Measurements from ENCODE around the gene P2RY6.

DNA sequence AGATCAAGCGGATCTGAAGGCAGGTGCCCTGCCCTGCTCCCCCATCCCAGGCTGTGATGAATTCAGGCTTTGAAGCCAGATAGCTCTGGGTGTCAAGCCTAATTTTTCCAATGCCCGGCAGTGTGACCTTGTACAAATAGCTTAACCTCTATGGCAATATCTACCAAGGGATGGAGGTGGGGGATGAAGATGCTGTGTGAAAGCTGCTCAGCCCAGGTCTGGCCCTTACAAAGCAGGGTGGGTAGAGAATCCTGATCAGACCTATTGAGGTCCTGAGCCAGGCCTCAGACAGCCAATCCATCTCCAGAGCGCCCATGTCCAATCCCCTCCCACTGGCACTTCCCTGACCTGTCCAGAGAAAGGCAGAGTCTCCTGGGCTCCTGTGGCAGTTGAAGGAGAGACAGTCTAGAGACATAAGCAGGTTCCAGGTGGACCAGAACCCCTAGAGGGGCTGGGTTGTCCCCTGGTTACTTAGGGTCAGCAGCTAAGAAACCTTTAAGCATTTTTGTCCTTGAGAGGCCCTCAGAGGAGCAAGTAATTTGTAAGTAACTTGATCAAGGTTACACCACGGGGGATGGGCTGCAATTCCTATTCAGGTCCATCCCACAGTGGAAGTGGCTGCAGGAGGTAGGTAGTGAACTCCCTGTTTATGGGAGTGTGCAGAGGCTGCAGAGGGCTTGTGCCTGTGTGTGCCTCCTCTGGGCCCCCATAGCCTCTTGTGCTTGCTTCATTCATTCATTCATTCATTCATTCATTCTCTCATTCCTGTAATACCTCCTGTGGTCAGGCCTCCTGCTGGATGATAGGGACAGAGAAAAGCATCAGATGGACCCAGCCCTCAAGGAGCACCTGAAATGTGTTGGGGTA lies 43.6 kb upstream of the P2RY6 start:
- TF ChIP-seq, protein P1, sequence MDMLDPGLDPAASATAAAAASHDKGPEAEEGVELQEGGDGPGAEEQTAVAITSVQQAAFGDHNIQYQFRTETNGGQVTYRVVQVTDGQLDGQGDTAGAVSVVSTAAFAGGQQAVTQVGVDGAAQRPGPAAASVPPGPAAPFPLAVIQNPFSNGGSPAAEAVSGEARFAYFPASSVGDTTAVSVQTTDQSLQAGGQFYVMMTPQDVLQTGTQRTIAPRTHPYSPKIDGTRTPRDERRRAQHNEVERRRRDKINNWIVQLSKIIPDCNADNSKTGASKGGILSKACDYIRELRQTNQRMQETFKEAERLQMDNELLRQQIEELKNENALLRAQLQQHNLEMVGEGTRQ (IDR thresholded peaks at IDR 0.05; ENCODE audit: low read length): no peak
- TF ChIP-seq POLR2AphosphoS5 (IDR thresholded peaks at IDR 0.05; ENCODE audit: low read depth, low read length): no peak
- no peak for TF ChIP-seq ZNF274 (IDR thresholded peaks at IDR 0.05; ENCODE audit: borderline replicate concordance, extremely low read depth, low read length)
- TF ChIP-seq, protein P2, sequence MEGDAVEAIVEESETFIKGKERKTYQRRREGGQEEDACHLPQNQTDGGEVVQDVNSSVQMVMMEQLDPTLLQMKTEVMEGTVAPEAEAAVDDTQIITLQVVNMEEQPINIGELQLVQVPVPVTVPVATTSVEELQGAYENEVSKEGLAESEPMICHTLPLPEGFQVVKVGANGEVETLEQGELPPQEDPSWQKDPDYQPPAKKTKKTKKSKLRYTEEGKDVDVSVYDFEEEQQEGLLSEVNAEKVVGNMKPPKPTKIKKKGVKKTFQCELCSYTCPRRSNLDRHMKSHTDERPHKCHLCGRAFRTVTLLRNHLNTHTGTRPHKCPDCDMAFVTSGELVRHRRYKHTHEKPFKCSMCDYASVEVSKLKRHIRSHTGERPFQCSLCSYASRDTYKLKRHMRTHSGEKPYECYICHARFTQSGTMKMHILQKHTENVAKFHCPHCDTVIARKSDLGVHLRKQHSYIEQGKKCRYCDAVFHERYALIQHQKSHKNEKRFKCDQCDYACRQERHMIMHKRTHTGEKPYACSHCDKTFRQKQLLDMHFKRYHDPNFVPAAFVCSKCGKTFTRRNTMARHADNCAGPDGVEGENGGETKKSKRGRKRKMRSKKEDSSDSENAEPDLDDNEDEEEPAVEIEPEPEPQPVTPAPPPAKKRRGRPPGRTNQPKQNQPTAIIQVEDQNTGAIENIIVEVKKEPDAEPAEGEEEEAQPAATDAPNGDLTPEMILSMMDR (IDR thresholded peaks at IDR 0.05; ENCODE audit: control extremely low read depth in 1 of 3, insufficient read depth in 1 of 3, low read depth in 1 of 3, low read length in 3 of 3): no peak
- no peak for TF ChIP-seq EP300 (IDR thresholded peaks at IDR 0.05; ENCODE audit: borderline replicate concordance in 1 of 2, low read depth in 2 of 2, low read length in 2 of 2)
- TF ChIP-seq EZH2 (IDR thresholded peaks at IDR 0.05; ENCODE audit: low read depth, low read length, severe bottlenecking): no peak

Measured in H1 (cell line).